ENCODE results near the gene CEACAM19.
"Not testable (repeated sequence)": the region's sequence is repeated elsewhere in the genome, so short reads cannot be mapped to it uniquely, and the experiment has no call there.

The CEACAM19 gene

DNA sequence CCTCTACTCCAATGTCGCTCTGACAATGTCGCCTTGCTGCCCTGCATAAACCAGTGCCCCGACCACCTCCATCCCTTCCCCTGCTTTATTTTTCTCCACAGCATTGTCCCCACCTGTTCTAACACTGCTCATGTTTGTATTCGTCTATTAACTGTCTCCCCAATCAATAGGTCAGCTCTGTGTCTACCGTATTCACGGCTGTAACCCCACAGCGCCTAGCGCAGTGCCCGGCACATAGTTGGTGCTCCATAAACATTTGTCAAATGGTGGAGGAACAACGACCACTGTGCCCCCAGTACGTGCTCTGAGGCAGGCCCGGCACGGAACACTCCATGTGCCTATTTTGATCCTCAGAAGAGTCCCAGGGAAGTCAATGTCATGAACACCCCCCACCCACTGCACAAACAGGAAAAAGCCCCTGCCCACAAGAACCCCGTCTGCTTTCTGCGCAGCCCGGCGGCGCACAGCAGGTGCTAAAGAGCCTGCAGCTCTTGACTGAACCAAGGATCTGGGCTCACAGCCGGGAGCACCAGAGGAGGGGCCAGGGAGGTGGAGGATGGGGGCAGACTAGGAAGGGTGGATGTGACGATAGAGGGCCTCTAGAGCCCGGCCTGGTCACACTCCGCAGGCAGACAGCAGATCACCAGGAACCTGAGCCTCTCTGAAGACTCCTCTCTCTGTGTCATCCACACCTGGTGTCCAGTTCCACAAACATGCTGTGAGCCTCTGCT lies 25.8 kb downstream of the CEACAM19 start:
- H3K4me1 Mint-ChIP-seq (ENCODE audit: low read depth), result peaks cover 22% of the 10 kb centered on the region
- H3K4me3 Mint-ChIP-seq, result no peak overlapping the region
- no peak overlapping the region for H3K27ac Mint-ChIP-seq
- H3K27me3 Mint-ChIP-seq (ENCODE audit: low read depth), result peaks cover 10% of the 10 kb centered on the region
- H3K9me3 Mint-ChIP-seq, result no peaks in the 10 kb centered on the region
- peaks cover 5% of the 10 kb centered on the region for H3K36me3 Mint-ChIP-seq (ENCODE audit: low read depth)

DNA sequence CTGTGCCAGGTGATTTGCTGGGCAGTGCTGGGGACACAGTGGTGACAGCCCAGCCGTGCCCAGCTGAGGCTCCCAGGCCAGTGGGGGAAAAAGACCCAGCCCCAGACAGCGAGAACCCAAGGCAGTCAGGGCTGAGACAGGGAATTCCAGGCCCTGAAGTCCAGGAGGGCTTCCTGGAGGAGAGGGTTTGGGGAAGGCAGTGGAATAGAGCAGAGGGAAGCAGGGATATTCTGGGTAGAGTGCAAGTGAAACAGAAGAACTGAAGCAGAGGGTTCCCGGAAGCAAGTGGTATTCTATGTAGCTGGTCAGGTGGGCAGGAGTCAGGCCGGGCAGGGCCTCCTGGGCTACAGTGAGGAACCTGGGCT lies 26.4 kb downstream of the CEACAM19 start:
- Mint-ChIP-seq H3K4me3 (no peak overlapping the region), H3K27me3 (ENCODE audit: low read depth) (peaks cover 10% of the 10 kb centered on the region), H3K27ac (no peak overlapping the region), H3K36me3 (ENCODE audit: low read depth) (peaks cover 5% of the 10 kb centered on the region), H3K4me1 (ENCODE audit: low read depth) (peaks cover 17% of the 10 kb centered on the region), H3K9me3 (no peaks in the 10 kb centered on the region)

GRCh38 chr19:44698492-44699201 lies 27.4 kb downstream of the CEACAM19 start, which contains the start of gene CEACAM16:
Gene CEACAM16, plus strand, starts transcription at chr19:44699151. Its CDS starts 2,306 bp downstream, at chr19:44701457.
- H3K9me3 Mint-ChIP-seq, result no peaks in the 10 kb centered on the region
- H3K4me3 Mint-ChIP-seq, result no peak within 1 kb of the TSS
- H3K36me3 Mint-ChIP-seq (ENCODE audit: low read depth), result peaks cover 5% of the 10 kb centered on the region
- H3K27me3 Mint-ChIP-seq (ENCODE audit: low read depth), result peaks cover 13% of the 10 kb centered on the region
- H3K27ac Mint-ChIP-seq, result no peak within 1 kb of the TSS
- peaks cover 13% of the 10 kb centered on the region for H3K4me1 Mint-ChIP-seq (ENCODE audit: low read depth)

GRCh38 chr19:44700547-44700946 lies 29.3 kb downstream of the CEACAM19 start:
- Mint-ChIP-seq H3K27me3 (ENCODE audit: low read depth) (peaks cover 13% of the 10 kb centered on the region), H3K4me3 (no peak overlapping the region), H3K9me3 (no peaks in the 10 kb centered on the region), H3K4me1 (ENCODE audit: low read depth) (peaks cover 7% of the 10 kb centered on the region), H3K27ac (no peak overlapping the region), H3K36me3 (ENCODE audit: low read depth) (peaks cover 4% of the 10 kb centered on the region)

DNA sequence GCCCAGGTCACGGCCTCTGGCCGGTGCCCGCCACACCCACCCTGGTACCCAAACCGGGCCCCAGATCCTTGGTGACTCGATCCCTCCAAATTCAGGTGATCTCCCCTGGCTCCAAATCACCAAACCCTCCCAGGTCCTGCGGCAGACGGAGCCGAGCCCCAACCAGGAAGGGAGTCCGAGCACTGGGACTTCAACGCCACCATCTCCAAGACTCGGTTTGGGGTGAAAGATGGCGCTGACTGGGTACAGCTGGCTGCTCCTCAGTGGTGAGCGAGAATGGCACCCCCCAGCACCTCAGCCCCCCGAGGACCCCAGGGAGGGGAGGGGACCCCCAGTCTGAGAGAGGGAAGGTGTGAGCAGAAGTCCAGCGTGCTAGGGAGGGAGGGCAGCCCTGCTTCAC lies 29.9 kb downstream of the CEACAM19 start:
- Mint-ChIP-seq H3K4me3 (no peak overlapping the region), H3K27ac (no peak overlapping the region), H3K27me3 (ENCODE audit: low read depth) (peaks cover 13% of the 10 kb centered on the region), H3K9me3 (no peaks in the 10 kb centered on the region), H3K36me3 (ENCODE audit: low read depth) (peaks cover 4% of the 10 kb centered on the region), H3K4me1 (ENCODE audit: low read depth) (peaks cover 7% of the 10 kb centered on the region)

DNA sequence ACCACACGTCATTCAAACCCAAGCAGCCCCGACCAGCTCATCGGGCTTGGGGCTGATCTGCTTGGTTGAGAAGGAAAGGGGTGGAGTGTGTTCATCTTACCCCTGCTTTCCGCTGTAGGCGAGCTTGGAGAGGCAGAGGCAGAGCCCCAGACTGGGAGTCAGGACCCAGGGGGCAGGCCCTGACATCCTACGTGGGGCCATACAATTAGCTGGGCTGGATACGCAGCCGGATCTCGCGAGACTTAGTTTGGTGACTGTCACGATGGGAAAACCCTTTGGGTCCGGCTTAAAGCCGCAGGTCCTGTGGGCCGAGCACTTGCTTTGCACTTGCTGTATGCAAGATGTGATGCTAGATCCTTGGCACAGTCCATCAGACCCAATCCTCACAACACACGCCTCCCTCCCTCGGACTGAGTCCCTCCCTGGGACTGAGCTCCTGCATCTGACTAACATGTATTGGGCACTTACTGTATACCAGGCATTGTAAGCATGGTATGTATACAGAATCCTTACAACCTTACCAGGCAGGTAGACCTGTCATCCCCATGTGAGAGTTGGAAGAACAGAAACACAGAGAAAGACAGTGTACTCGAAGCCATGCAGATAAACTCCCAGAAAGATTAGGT lies 31.4 kb downstream of the CEACAM19 start:
- no peaks in the 10 kb centered on the region for H3K36me3 Mint-ChIP-seq (ENCODE audit: low read depth)
- H3K9me3 Mint-ChIP-seq, result no peaks in the 10 kb centered on the region
- no peak overlapping the region for H3K27ac Mint-ChIP-seq
- no peak overlapping the region for H3K4me3 Mint-ChIP-seq
- peaks cover 2% of the 10 kb centered on the region for H3K4me1 Mint-ChIP-seq (ENCODE audit: low read depth)
- peaks cover 3% of the 10 kb centered on the region for H3K27me3 Mint-ChIP-seq (ENCODE audit: low read depth)

- no peaks in the 10 kb centered on the region for H3K4me1 Mint-ChIP-seq (ENCODE audit: low read depth)
- H3K27me3 Mint-ChIP-seq (ENCODE audit: low read depth), result peaks cover 3% of the 10 kb centered on the region
- H3K27ac Mint-ChIP-seq, result no peak overlapping the region
- no peaks in the 10 kb centered on the region for H3K36me3 Mint-ChIP-seq (ENCODE audit: low read depth)
- no peak overlapping the region for H3K4me3 Mint-ChIP-seq
- no peaks in the 10 kb centered on the region for H3K9me3 Mint-ChIP-seq
Measured at GRCh38 chr19:44703336-44704078, 32.2 kb downstream of the CEACAM19 start.

DNA sequence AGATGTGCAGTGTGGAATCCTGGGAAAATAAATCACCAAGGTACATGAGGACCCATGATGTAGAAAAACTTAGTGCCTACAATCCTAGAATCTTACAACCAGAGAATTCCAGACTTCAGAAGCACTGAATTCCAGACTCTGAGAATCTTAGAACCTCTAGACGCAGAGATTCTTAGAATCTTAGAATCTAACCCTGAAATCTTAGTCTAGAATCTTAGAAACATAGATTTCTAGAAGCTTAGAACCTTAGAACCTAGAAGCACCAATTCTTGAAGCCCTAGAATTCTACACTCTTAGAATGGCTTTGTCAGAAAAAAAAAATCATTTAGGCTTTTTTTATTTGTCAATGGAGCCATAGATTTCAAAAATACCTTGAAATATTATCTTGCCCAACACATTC lies 33.7 kb downstream of the CEACAM19 start:
- Mint-ChIP-seq H3K4me3 (no peak overlapping the region), H3K36me3 (ENCODE audit: low read depth) (peaks cover 3% of the 10 kb centered on the region), H3K27me3 (ENCODE audit: low read depth) (peaks cover 3% of the 10 kb centered on the region), H3K4me1 (ENCODE audit: low read depth) (no peaks in the 10 kb centered on the region), H3K9me3 (no peaks in the 10 kb centered on the region), H3K27ac (no peak overlapping the region)

DNA sequence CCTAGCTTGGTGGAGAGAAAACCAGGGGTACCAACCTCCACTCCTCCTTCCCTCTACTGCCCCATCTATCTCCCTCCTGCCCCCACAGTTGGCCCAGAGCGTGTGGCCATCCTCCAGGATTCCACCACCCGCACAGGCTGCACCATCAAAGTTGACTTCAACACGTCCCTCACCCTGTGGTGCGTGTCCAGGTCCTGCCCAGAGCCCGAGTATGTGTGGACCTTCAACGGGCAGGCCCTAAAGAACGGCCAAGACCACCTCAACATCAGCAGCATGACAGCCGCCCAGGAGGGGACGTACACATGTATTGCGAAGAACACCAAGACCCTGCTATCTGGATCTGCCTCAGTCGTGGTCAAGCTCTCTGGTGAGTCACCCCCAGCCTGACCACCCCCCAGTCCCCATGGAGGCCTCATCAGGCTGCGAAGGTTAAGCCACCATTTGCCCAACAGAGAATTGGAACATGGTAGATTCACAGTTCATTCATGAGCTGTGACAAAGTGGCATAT lies 34.3 kb downstream of the CEACAM19 start:
- H3K4me3 Mint-ChIP-seq, result no peak overlapping the region
- H3K27me3 Mint-ChIP-seq (ENCODE audit: low read depth), result peaks cover 3% of the 10 kb centered on the region
- no peaks in the 10 kb centered on the region for H3K9me3 Mint-ChIP-seq
- H3K4me1 Mint-ChIP-seq (ENCODE audit: low read depth), result peaks cover 3% of the 10 kb centered on the region
- H3K36me3 Mint-ChIP-seq (ENCODE audit: low read depth), result peaks cover 3% of the 10 kb centered on the region
- no peak overlapping the region for H3K27ac Mint-ChIP-seq

DNA sequence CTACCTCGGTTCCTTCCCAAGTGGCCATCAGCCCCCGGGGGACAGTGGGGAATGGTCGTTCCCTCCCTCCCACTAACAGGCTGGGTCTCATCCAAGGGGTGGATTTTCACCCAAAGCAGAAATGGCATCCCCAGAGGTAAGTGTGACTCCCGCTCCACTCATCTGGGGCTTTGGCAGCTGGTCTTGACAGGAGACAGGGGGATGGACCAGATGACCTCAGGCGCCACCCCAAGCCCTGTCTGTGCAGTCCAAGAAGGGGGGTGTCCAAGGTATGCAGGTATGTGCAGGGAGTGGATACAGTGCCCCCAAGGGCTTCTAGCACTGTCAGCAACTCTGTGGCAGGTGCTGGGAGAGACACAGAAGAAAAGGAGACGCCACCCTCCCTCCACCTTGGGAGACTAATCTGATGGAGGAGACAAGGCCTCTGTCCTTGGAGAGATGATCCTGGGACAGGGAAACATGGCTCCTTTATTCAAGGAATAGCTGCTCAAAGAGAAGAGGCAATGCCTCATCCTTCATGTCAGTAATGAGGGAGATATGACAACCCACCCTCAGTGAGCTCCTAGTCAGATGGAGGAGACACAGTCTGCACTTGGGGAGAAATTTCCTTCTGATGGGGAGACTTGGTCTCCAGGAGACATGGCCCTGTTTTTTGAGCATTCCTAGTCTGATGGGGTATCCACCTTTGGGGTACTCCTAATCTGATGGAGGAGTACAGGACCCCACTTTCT lies 35.4 kb downstream of the CEACAM19 start:
- peaks cover 7% of the 10 kb centered on the region for H3K27me3 Mint-ChIP-seq (ENCODE audit: low read depth)
- peaks cover 8% of the 10 kb centered on the region for H3K4me1 Mint-ChIP-seq (ENCODE audit: low read depth)
- no peaks in the 10 kb centered on the region for H3K9me3 Mint-ChIP-seq
- H3K36me3 Mint-ChIP-seq (ENCODE audit: low read depth), result peaks cover 3% of the 10 kb centered on the region
- no peak overlapping the region for H3K27ac Mint-ChIP-seq
- no peak overlapping the region for H3K4me3 Mint-ChIP-seq

GRCh38 chr19:44707794-44708193 lies 36.5 kb downstream of the CEACAM19 start:
- Mint-ChIP-seq H3K4me3 (no peak overlapping the region), H3K36me3 (ENCODE audit: low read depth) (peaks cover 3% of the 10 kb centered on the region), H3K9me3 (no peaks in the 10 kb centered on the region), H3K27ac (no peak overlapping the region), H3K27me3 (ENCODE audit: low read depth) (peaks cover 5% of the 10 kb centered on the region), H3K4me1 (ENCODE audit: low read depth) (peaks cover 8% of the 10 kb centered on the region)

GRCh38 chr19:44708940-44709339 lies 37.7 kb downstream of the CEACAM19 start:
- Mint-ChIP-seq H3K4me1 (ENCODE audit: low read depth) (peaks cover 8% of the 10 kb centered on the region), H3K9me3 (no peaks in the 10 kb centered on the region), H3K27me3 (ENCODE audit: low read depth) (peaks cover 4% of the 10 kb centered on the region), H3K4me3 (no peak overlapping the region), H3K27ac (no peak overlapping the region), H3K36me3 (ENCODE audit: low read depth) (peaks cover 3% of the 10 kb centered on the region)

- not testable (repeated sequence) for H3K27me3 Mint-ChIP-seq (ENCODE audit: low read depth); H3K4me1 Mint-ChIP-seq (ENCODE audit: low read depth); H3K36me3 Mint-ChIP-seq (ENCODE audit: low read depth); H3K9me3 Mint-ChIP-seq; H3K27ac Mint-ChIP-seq; H3K4me3 Mint-ChIP-seq
Measured at GRCh38 chr19:44709434-44710266, 38.4 kb downstream of the CEACAM19 start.
